MCF 10A (cell line): ENCODE results near the gene ACAP1. TPM values are rescaled to one million over a fixed set of nuclear protein-coding genes. Genes with fewer than 3 reads are reported as not detected.

Experiments
- BruUV-seq: library from RNA; stranded (reverse); fragments of 400-500 nt; replicated peaks from 2 replicates; lab custom pipeline; 2021; lab: Mats Ljungman, UMichigan
- CTCF ChIA-PET: fragments of 300-600 bp; sonication (Branson Sonifier 250); formaldehyde crosslinking; extraction: SDS; loops from one replicate; lab custom pipeline; 2021; ENCODE audit warnings: antibody characterized with exemption, inconsistent platforms; lab: Yijun Ruan, JAX
- POLR2A ChIA-PET: fragments of 300-600, 350-650 bp; sonication (Branson Sonifier 250); formaldehyde crosslinking; extraction: SDS; loops from one replicate; lab custom pipeline; 2020; ENCODE audit warnings: antibody characterized with exemption, inconsistent platforms; lab: Yijun Ruan, JAX
- DNase-seq: peaks from one replicate; pipeline ENCODE4 v3.0.0-alpha.2; 2018; ENCODE audit not compliant: unreplicated experiment
- H3K27ac Mint-ChIP-seq: one replicate; pipeline ENCODE4 v1.8.0; 2022; ENCODE audit warnings: mild to moderate bottlenecking, low read depth, mixed read lengths; ENCODE audit not compliant: unreplicated experiment
- H3K27me3 Mint-ChIP-seq: one replicate; pipeline ENCODE4 v1.8.0; 2022; ENCODE audit warnings: mixed read lengths; ENCODE audit not compliant: insufficient read depth, unreplicated experiment
- H3K36me3 Mint-ChIP-seq: one replicate; pipeline ENCODE4 v1.8.0; 2022; ENCODE audit warnings: mild to moderate bottlenecking, moderate library complexity, mixed read lengths; ENCODE audit not compliant: insufficient read depth, unreplicated experiment
- H3K4me1 Mint-ChIP-seq: one replicate; pipeline ENCODE4 v1.8.0; 2022; ENCODE audit warnings: mixed read lengths; ENCODE audit not compliant: insufficient read depth, unreplicated experiment
- H3K4me3 Mint-ChIP-seq: one replicate; pipeline ENCODE4 v1.8.0; 2022; ENCODE audit warnings: mild to moderate bottlenecking, moderate library complexity, mixed read lengths; ENCODE audit not compliant: unreplicated experiment
- H3K9me3 Mint-ChIP-seq: one replicate; pipeline ENCODE4 v1.8.0; 2022; ENCODE audit warnings: mixed read lengths; ENCODE audit not compliant: unreplicated experiment
- CTCF ChIP-seq: fragments of 200-600 bp; IDR thresholded peaks from one replicate; pipeline ENCODE4 v1.8.0; 2022; ENCODE audit warnings: antibody characterized with exemption, mild to moderate bottlenecking; ENCODE audit not compliant: unreplicated experiment
- intact Hi-C: fragments of 100-400 bp; cut with micrococcal nuclease; formaldehyde crosslinking; loops from 2 replicates; pipeline ENCODE4 v1.14.1; 2022
- total RNA-seq: library from RNA; stranded (reverse); gene quantifications from 2 replicates; pipeline ENCODE4 v1.2.3, GENCODE V29; 2022

ACAP1 gene
- total RNA-seq, 1 experiment from 2014 or later: 4.9 TPM

DNA sequence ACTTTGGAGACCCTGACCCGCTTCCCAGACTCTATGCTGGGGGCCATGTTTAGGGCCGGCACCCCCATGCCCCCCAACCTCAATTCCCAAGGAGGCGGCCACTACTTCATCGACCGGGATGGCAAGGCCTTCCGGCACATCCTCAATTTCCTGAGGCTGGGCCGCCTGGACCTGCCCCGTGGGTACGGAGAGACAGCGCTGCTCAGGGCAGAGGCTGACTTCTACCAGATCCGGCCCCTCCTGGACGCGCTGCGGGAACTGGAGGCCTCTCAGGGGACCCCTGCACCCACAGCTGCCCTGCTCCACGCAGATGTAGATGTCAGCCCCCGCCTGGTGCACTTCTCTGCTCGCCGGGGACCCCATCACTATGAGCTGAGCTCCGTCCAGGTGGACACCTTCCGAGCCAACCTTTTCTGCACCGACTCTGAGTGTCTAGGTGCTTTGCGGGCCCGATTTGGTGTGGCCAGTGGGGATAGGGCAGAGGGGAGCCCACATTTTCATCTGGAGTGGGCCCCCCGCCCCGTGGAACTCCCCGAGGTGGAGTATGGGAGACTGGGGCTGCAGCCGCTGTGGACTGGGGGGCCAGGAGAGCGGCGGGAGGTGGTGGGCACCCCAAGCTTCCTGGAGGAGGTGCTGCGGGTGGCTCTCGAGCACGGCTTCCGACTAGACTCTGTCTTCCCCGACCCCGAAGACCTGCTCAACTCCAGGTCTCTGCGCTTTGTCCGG is 16.7 kb downstream of the ACAP1 start:
- H3K9me3 Mint-ChIP-seq: no peaks in the 10 kb centered on the region
- no TSS peak for BruUV-seq
- intact Hi-C loops: loop anchor here (5.0 to 10.0 kb wide), 2 partner anchors 129 to 332 kb away; partner anchors contain the start of genes POLR2A, SLC35G6, TP53 and WRAP53
- ChIA-PET POLR2A (interaction anchor here (0.7 to 7.3 kb wide), 16 partner anchors 23 to 490 kb away, joined by 3 to 76 read pairs (median 12); partner anchors contain the start of genes CD68, GPS2, NEURL4 and PLSCR3), CTCF (interaction anchor here (0.6 to 6.0 kb wide), 10 partner anchors 9 to 307 kb away, joined by 3 to 57 read pairs (median 4); partner anchors contain the start of gene TMEM102)
- no peak for TF ChIP-seq CTCF
- peak overlapping the region; percentile 93 for H3K27ac Mint-ChIP-seq
- H3K4me3 Mint-ChIP-seq: peak overlapping the region; percentile 85
- DNase-seq: no peak
- H3K27me3 Mint-ChIP-seq: no peaks in the 10 kb centered on the region
- H3K36me3 Mint-ChIP-seq: peaks cover 22% of the 10 kb centered on the region
- peaks cover 17% of the 10 kb centered on the region for H3K4me1 Mint-ChIP-seq

DNA sequence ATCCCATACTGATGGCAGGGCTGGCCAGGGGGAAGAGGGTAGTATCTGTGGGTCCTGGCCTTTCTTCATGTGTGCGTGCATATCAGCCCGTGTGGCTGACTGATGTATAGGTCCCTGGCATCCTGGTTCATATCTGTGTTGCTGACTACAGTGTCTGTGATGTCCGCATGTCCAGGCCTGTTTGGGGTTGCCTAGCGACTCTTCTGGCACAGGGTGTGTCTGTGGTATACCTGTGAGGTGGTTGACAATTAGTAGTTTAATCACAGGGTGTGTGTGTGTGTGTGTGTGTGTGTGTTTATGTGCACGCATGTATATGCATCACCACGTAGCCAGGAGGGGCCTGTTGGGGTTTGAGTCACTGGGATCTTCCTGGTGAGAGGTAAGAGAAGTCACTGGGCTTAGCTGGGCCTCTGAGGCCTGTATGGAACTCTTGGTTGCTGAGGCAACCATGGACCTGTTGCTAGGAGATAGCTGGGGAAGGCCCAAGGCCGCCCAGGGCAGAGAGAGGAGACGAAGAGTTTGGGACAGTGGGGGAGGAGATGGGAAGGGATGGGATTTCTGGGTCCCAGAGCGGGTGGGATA is 18.0 kb downstream of the ACAP1 start:
- no peak for TF ChIP-seq CTCF
- H3K4me1 Mint-ChIP-seq: peaks cover 17% of the 10 kb centered on the region
- intact Hi-C loops: loop anchor here (2.0 to 10.0 kb wide), 3 partner anchors 26 to 330 kb away; partner anchors contain the start of genes POLR2A, SLC35G6, TNK1 and TP53
- CTCF ChIA-PET: interaction anchor here (0.6 to 6.0 kb wide), 10 partner anchors 31 to 309 kb away, joined by 3 to 57 read pairs (median 4); partner anchors contain the start of gene TMEM102
- DNase-seq: peak; percentile 91
- no peaks in the 10 kb centered on the region for H3K27me3 Mint-ChIP-seq
- H3K4me3 Mint-ChIP-seq: peak overlapping the region; percentile 85
- BruUV-seq: no TSS peak
- H3K9me3 Mint-ChIP-seq: no peaks in the 10 kb centered on the region
- POLR2A ChIA-PET: interaction anchor here (0.6 to 7.3 kb wide), 21 partner anchors 20 to 577 kb away, joined by 3 to 76 read pairs (median 5); partner anchors contain the start of genes GPS2, NEURL4, PLSCR3 and POLR2A
- H3K36me3 Mint-ChIP-seq: peaks cover 14% of the 10 kb centered on the region
- H3K27ac Mint-ChIP-seq: peak overlapping the region; percentile 93

DNA sequence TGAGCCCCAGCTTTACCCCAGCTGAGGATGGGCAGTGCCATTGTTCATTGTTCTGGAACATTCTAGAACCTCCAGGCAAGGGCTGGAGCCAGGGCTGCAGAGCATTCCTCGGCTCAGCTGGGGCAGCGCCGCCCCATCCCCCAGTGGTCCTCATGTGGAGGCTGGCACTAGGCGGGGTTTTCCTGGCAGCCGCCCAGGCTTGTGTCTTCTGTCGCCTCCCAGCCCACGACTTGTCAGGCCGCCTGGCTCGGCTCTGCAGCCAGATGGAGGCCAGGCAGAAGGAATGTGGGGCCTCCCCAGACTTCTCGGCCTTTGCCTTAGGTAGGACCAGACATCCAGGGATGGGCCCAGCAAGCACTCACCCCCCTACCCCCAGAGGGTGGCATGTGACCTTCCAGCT is 18.7 kb downstream of the ACAP1 start, which contains the start of gene TMEM95:
Gene TMEM95, plus strand, starts transcription at position 104 of the 400 bp plus-strand sequence. Its CDS starts 49 bp downstream, at position 153.
- no TSS peak for BruUV-seq
- Mint-ChIP-seq H3K36me3 (peaks cover 14% of the 10 kb centered on the region), H3K27me3 (no peaks in the 10 kb centered on the region), H3K4me1 (peaks cover 11% of the 10 kb centered on the region), H3K9me3 (no peaks in the 10 kb centered on the region), H3K4me3 (peak within 1 kb of the TSS; percentile 85), H3K27ac (peak within 1 kb of the TSS; percentile 93)
- CTCF ChIA-PET: interaction anchor here (0.6 to 6.0 kb wide), 21 partner anchors 15 to 332 kb away, joined by 3 to 57 read pairs (median 5); partner anchors contain the start of genes POLR2A, TMEM102 and TP53
- intact Hi-C loops: loop anchor here (2.0 to 10.0 kb wide), 2 partner anchors 26 to 330 kb away; partner anchors contain the start of genes TNK1, TP53 and WRAP53
- TF ChIP-seq CTCF: no peak
- DNase-seq: no peak
- POLR2A ChIA-PET: interaction anchor here (0.6 to 7.3 kb wide), 21 partner anchors 20 to 577 kb away, joined by 3 to 76 read pairs (median 5); partner anchors contain the start of genes GPS2, NEURL4, PLSCR3 and POLR2A
